Stimulated activated CD8-positive, alpha-beta memory T cell treated with anti-CD3 and anti-CD28 coated beads, Interleukin-12 subunit alpha, Interleukin-12 subunit beta, amount 100 ng/mL, for 1 hour (primary cell): ENCODE measurements around the gene LMF1.

Experiments used
- DNase-seq: peaks from one replicate; pipeline ENCODE4 v3.0.0-alpha.2; 2020; ENCODE audit warnings: low read depth

Gene LMF1

DNA sequence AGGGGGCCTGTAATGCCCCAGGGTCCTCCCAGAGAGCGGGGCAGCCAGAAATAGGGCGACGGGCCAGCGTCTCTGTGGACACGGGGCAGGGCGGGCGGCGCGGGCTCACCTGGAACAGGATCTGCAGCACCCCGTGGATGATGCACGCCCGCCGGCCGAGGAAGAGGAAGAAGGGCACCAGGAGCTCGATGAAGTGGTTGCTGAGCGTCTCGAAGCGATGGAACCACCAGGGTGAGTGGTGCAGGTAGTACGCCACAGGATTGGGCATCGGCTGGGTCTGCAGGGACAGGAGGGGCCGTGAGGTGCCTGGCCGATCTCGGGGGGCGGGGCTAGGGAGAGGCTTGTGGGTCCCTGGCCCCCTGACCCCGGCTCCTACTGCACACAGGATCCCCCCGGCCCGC, 91.3 kb downstream of the LMF1 start:
- DNase-seq, result no peak

DNA sequence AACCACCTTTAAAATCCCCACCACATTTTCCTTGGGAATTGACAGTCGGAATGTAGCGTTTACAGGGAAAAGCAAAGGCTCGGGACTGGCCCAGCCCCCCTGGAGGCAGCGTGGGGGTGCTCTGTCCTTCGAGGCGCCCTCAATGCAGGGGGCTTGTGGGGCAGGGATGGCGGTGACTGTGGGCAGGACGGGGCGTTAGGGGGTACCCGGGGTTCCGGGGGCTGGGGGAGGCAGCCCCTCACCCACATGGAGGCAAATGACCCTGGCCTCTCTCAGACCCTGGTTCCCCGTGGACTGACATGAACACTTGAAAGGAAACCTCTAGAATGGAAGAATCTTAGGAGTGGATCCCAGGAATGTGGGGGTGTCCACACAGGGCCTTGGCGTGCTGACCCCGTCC, 91.9 kb downstream of the LMF1 start:
- DNase-seq, result no peak

DNA sequence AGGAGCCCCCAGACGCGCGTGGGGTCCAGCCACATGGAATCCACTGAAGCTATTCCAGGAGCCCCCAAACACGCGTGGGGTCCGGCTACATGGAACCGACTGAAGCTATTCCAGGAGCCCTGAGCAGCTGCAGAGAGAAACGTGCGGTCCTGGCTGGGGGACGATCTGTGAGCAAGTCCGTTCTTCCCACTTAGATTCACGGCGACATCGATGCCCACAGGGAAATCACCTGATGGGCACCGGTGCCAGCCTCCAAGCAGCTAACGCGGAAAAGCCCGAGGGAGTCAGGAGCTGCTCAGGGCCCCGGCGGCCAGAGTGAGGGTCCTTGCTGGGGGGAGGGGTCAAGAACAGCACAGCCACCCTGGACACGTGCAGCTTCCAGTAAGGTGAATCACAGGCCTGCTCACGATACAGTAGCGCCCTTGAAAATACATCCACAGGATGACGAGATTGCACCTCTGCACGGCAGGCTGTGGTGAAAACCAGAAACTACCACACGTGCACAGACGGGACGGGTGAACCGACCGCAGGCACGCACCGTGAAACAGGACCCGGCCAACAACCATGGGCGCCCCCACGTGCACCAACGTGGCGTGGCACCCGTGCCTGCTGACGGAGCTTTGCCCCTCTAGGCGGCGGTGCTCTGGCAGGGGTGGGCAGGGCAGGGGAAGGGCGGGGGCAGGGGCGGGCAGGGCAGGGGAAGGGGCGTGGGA, 92.6 kb downstream of the LMF1 start:
- DNase-seq, result no peak

DNA sequence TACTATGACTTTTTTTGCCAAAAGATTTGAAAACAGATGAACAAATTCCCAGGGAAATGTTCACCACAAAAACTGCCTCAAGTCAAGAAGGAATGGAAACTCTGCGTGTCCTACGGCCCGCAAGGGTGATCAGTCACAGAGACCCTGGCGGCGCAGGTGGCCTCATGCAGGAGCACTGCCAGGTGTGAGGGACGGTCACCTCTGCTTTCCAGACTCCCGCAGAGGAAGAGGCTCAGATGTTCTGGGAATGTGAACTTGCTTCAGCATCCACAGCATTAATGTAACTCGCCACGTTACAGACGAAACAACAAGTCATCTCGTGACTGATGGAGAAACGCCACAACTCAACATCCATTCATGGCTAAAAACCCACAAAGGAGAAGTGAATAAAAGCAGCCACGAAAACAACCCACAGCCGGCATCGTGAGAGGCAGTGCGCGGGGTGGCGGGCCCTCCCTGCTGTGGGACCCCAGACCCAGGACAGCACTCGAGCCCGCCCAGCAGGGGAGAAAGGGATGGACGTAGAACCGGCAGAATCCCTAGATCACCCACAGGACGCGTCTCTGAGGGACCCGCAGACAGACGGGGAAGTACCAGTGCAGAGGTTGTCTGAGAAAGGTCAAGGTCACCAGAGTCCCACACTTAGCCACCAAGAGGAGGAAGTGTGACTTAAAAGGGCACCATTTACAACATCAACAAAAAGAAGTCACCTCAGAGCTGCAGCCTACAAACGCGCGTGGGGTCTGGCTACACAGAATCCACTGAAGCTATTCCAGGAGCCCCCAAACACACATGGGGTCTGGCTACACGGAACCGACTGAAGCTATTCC, 93.3 kb downstream of the LMF1 start:
- DNase-seq, result no peak

DNA sequence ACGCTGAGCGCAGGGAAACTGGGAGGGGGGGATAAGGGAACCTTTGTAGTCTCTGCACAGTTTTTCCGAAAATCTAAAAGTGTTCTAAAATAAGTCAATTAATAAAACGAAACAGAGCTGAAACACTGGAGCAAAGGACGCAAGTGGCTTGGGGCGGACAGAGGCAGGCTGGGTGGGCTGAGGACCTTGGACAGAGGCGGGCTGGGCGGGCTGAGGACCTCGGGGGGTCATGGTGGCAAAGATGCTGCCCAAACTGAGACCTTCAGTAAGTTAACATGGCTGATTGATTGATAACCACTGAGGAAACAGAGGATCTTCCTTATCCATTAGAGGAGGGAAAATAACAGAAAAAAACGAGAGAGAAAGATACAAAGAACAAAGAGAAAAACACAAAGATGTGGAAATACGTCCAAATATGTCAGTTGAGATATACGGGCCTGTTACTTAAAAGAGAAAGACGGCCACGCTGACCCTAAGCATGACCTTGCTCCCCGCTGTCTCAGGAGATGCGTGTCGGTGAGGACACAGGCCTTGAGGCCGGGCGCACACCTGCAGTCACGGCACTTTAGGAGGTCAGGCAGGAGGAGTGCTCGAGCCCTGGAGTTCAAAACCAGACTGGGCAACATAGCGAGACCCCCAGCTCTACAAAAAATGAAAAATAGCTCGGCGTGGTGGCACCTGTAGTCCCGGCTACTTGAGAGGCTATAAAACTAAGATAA, 94.1 kb downstream of the LMF1 start:
- DNase-seq, result no peak

DNA sequence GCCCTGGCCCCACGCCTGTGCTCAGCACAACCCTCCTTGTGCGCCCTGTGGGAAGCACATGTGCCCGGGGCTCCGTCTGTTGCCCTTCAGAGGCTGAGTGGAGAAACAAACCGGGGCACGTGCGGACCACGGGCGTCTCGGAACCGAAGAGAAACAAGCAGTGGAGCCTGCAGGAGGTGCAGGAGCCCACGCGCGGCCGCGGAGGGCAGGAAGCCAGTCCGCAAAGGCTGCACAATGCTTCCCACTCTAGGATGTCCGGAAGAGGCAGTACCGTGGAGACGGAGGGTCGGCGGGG, 94.8 kb downstream of the LMF1 start:
- DNase-seq, result no peak

DNA sequence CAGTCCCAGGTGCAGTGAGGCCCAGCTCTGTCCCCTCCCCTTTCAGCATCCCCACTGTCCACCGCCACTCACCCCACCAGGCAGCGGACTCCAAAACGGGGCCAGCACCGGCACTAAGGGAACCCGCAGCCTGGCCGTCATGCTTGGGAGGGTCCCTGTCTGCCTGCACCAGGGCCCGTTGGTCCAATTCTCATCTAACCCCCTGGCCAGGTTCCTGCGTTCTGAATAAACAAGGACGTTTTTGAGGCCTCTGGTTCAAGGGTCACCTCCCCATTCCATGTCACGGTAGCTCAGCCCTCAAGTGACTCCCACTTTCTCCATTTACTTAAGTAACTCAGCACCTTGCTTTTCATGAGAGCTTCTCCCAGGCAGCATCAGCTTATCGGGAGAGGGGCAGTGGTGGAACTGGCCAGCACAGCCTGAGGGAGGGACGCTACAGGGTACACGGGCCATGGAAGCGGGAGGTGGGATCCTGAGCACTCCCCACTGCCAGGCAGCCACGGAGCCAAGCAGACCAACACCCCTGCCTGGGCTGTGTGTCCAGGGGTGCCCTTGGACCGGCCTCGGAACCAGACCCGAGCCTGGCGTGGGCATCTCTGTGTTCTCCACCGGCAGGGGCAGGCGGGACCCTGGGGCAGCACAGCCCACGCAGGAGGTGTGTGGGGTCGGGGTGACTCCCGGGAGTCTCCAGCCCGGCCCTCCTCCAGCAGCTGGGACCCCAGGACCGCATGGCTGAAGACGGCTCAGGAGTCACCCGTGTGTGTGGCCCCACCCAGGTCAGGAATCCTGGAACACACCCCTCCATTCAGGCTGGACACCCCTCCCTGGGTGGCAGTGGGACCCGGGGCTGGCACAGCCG, 95.4 kb downstream of the LMF1 start:
- DNase-seq, result no peak

DNA sequence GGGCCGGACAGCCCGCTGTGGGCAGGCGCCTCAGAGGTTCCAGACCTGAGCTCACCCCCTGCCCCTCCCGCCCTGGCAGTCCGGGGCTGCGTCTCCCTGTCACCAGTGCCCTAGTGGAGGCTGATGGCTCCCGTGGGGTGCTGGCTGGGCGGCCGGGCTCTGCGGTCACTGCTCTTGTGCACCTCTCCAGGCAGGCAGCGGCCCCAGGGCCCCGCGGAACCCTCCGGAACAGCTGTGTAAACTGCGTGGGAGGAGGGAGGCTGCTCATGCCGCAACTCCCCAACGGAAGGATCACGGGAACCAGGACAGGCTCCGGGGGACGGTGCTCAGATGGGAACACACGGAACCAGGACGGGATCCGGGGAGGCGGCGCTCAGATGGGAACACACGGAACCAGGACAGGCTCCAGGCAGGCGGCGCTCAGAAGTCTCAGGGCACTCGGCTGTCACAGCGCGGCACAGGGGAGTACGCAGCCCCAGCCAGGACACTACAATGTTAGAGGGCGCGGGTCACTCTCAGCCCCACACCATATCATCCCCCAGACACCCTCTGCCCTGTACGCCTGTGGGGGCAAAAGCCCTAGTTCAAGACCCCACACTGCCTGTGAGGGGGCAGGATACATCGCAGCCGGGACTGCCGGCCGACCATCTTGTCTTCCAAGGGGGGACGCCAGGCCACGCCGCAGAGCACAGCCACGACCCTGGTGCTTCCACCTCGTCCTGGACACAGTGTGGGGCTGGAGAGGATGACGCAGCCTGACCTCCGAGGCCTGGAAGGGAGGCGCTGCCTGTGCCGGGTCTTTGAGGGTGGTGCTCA, 96.2 kb downstream of the LMF1 start:
- no peak for DNase-seq

DNA sequence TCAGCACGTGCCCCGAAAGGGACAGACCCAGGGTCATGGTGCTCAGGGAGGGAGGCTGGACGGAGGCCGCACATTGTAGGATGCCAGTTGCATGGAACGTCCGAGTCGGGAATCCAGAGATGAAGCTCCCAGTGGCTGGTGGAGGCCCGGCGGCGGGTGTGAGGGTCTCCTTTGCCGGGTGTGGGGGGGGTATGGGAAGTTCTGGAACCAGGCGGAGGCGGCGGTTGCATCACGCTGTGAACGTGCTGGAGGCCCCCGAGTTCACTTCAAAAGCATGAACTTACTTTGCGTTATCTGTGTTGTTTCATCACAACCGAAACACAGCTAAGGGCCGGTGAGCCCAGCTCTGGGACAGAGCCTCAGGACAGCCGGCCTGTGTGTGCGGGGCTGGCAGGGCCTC, 96.9 kb downstream of the LMF1 start:
- no peak for DNase-seq

DNA sequence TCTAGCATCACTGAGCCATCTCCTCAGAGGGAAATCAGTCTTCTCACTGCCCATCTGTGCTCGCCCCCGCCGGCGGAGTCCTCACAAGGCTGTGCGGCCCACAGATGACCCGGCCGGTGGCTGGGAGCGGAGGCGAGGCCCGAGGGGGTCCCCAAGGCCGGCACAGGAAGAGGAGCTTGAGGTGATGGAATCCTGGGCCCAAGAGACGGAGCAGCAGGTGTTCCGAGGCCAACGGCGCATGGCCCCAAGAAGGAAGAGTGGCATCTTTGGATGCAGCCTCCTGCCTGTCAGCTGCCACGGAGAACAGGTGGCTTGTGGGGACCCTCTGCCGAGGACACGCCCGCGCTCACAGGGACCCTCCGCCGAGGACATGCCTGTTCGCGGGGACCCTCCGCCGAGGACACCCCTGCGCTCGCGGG, 97.5 kb downstream of the LMF1 start:
- DNase-seq, result no peak

DNA sequence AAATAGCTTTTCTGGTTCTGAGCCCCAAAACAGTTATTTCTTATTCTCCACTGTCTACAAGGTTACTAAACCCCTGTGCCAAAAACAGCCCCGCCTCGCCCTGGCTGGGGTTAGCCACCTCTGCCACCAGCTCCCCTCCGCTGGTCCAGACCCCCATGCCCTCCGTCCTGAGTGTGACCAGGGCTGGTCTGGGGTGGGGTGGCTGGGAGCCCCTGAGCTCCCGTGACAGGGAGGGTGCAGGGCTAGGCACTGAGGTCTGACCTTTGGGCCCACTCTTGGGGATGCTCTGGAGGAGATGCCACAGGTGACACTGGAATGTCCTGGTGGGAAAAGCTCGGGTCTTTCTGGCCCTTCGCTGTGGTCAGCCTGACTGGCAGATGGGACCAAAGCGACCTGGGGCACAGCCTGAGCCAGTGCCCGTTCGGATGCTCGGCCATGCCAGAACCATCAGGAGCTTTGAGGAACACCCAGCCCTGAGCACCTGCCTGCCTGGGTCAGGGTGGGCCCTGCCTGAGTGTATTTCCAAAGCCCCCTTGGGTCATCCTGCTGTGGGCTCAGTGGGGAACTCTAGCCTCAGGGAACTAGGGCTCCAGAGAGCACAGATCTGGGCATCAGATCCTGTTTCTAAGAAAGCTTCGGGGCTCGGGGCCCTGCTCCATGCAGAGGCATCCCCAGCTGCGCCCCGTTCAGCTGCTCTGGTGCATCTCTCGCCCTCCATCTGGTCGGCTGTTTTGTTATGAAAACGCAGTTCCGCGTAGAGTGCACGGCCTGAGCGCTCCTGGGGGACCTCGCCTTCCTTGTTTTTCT, 98.1 kb downstream of the LMF1 start:
- DNase-seq, result no peak

DNA sequence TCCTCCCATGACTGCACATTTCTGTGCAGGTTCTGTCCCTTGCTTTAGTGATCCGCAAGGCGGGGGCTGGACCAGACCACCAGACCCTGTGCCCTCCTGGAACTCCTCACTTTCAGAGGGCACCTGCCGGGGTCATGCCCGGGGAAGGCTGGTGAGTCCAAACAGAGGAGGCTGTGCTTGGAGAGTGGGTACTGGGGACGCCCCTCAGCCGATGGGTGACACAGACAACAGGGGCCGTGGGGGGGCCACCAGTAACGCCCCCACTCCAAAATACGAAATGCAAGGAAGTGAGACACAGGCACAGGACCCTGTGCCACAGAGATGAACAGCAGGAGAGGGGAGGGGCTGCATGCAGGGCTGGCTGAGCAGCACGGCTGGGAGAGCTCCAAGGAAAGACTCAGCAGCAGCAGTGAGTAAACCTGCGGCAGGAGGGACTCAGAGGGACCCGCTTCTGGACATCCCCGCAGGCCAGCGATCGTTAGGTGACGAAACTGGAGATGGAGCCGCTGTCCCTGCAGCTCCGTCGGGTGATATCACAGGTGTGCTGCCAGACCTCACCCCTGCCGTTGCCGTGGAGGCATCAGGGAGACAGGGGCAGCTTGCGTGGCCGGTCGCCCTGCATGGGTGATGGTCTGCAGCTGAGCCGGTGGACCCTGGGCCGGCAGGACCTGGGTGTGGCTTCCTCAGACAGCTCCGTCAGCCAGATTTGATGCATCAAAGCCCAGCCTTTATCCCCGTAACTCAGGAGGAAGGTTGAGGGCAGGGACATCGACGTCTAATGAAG, 99.0 kb downstream of the LMF1 start:
- no peak for DNase-seq

DNA sequence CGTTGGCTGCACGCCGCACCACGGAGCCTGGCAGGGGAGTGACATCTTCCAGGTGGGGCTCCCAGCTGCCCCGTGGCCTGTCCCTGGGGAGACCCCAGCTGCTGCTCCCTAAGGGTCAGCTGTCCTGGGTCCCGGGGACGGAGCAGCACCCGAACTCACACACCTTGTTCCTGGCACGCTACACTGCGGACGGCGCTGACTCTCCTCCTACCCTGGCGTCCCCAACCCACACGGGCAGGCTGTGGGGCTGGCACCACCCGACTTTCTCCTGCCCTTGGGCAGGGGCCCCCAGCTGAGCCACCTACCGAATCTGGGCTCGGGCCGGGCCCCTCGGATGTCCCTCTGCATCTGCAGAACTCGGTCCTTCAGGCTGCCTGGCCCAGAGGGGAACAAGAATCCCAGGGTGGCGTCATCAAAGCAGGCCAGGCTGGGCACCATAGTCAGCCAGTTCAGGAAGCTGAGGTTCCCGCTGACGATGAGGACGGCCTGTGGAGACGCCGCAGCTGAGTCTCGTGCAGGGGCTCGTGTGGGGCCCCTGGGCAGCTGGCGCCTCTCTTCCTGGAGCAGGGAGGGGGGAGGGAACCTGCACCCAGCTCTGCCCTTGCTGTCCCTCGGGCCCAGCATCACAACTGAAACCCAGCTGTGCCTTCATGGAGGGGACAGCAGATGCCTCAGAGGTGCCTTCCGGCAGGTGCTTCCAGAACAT, 99.8 kb downstream of the LMF1 start:
- DNase-seq, result no peak

DNA sequence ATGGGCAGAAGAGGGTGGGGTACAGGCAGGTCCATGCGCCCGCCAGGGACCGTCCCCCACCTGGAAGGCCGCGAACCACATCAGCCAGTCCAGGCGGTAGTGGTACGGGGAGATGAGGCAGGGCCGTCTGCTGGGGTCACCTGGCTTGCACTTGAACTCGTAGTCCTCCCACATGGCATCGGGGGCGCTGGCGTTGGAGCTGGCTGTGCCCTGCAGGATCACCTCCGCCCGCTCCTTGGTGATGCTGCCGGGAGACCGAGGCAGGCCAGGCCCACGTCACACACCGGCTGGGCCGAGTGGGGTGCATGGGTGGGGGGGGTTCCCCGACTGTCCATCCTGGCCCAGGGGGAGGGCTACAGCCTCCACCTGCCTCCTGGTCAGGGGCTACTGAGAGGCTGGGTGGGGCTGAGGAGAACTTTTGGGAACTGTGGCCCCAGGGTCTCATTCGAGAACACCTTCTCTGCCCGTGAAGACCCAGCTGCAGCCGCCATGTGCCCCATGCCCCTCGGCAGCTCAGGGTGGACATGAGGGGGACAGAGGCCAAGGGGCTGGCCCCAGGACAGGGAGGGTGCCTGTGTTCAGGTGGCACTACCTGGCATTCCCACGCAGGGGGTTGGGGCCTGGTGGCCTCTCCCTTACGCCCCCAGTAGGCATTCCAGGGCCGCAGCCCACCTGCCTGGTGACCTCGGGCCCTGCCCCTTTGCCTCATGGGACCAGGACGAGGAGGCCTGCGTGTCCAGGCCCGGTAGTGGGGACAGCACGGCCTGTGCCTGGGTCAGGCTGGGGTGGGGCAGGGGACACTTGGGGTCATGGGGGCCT, 100.8 kb downstream of the LMF1 start:
- DNase-seq, result no peak

DNA sequence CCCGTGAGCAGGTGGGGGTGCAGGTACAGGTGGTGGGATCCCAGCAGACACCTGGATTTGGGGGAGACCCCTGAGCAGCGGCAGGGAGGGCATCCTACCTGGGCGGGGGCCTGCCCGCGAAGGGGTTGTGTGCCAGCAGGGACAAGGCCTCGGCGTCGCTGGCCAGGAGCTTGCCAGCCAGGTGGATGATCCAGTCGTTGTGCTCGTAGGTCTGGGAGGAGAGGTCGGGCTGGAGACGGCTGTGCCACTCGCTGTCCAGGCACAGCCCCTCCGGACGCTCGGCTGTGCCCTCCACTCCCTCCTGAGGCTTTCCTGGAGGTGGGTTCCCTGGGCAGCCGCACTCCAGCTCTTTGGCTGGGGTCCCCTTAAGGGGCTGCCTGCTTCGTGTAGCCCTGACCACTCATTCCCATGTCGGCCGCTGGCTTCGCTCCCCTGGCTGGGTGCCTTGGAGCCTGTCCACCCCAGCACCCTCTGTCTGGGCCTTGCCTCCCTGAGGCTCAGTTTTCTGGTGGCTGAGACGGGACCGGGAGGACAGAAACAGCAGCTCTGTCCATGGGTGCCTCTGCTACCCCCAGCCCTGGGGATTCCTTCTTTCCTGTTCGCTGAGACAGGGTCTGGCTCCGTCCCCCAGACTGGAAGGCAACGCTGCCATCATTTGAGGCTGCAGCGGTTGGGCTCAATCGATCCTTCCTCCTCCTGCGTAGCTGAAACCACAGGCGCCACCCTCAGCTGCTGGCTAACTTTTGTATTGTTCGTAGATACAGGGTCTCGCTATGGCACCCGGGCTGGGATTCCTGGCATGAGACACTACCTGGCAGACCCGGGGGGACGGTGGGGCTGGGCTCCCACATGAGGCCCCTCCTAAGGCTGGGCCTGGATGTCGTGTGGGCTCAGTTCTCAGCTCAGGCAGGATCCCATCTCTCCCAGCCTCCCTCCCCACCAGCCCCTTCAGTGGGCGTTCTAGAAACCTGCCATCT, 101.7 kb downstream of the LMF1 start:
- DNase-seq, result no peak

DNA sequence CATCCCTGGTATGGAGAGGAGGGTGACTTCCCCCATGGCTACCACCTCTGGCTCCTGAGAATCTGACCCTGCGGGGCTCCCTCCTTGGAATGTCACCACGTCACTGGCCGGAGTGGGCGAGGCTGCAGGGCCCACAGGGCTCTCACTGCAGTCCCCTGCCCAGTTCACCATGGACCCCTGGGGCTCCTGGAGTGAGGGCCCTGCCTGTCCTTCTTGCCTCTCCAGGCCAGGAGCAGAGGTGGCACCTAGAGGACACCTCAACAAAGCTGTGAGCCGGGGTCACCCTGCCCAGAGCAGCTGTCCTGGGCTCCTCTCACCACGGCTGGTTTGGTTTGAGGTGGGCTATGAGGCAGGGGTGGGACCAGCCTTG, 102.4 kb downstream of the LMF1 start:
- DNase-seq, result no peak
